Measurements from ENCODE around the gene CYP3A4. TPM values are rescaled to one million over a fixed set of nuclear protein-coding genes. Genes with fewer than 3 reads are reported as not detected.
A peak's percentile ranks its signal among the peaks of the same experiment; 100 is the strongest.

CYP3A4 gene
- total and polyA plus RNA-seq, 2 of the 13 experiments (the other 11 are each of a cell fraction or from before 2014, with no cell fraction given), result 0.11 to 0.24 TPM

DNA sequence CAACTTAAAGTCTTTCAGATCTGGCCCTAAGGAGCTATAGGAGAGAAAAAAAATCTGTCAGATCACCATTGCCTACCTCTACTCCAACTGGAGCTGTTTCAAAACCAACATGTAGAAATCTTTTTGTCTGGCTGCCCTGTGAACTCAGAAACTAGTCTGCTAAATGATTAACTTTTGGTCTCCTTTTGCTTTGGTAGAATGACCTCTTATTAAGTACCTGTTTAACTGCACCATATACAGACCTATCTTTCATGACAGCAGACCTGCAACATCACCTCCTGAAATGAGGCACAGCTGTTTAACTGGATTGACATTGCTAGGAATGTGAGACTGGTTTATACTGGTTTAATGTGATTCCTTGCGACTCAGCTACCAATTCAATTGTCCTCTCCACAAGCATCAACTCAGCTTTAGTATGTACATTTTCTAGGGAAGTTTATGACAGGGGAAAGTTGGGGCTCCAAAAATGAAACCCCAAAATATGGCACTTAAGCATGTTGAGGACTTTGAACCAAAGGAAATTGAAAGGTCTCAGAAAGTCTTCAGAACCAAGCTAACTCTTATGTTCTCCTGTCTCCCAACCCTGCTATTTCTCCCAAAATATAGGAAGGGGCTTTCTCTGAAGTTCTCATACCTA lies 45.7 kb upstream of the CYP3A4 start (continued):
- TF ChIP-seq SSRP1 (CRISPR knock-in tag; IDR thresholded peaks at IDR 0.05), result no peak
- TF ChIP-seq ZNF441 (CRISPR knock-in tag; IDR thresholded peaks at IDR 0.05; ENCODE audit: borderline replicate concordance), result no peak
- TF ChIP-seq, protein P1, sequence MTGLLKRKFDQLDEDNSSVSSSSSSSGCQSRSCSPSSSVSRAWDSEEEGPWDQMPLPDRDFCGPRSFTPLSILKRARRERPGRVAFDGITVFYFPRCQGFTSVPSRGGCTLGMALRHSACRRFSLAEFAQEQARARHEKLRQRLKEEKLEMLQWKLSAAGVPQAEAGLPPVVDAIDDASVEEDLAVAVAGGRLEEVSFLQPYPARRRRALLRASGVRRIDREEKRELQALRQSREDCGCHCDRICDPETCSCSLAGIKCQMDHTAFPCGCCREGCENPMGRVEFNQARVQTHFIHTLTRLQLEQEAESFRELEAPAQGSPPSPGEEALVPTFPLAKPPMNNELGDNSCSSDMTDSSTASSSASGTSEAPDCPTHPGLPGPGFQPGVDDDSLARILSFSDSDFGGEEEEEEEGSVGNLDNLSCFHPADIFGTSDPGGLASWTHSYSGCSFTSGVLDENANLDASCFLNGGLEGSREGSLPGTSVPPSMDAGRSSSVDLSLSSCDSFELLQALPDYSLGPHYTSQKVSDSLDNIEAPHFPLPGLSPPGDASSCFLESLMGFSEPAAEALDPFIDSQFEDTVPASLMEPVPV (CRISPR knock-in tag; IDR thresholded peaks at IDR 0.05), result no peak
- peak; percentile 25; the same call in 1 of the 2 replicates for TF ChIP-seq HNF4G (IDR thresholded peaks at IDR 0.05; ENCODE audit: borderline replicate concordance, low read depth, low read length)
- TF ChIP-seq HNF4G (CRISPR knock-in tag; IDR thresholded peaks at IDR 0.05; ENCODE audit: borderline replicate concordance, low read depth), result no peak
- TF ChIP-seq, protein P2, sequence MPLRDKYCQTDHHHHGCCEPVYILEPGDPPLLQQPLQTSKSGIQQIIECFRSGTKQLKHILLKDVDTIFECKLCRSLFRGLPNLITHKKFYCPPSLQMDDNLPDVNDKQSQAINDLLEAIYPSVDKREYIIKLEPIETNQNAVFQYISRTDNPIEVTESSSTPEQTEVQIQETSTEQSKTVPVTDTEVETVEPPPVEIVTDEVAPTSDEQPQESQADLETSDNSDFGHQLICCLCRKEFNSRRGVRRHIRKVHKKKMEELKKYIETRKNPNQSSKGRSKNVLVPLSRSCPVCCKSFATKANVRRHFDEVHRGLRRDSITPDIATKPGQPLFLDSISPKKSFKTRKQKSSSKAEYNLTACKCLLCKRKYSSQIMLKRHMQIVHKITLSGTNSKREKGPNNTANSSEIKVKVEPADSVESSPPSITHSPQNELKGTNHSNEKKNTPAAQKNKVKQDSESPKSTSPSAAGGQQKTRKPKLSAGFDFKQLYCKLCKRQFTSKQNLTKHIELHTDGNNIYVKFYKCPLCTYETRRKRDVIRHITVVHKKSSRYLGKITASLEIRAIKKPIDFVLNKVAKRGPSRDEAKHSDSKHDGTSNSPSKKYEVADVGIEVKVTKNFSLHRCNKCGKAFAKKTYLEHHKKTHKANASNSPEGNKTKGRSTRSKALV (CRISPR knock-in tag; IDR thresholded peaks at IDR 0.05), result no peak
- peak; percentile 40; the same call in 1 of the 2 replicates for TF ChIP-seq CEBPB (IDR thresholded peaks at IDR 0.05; ENCODE audit: borderline replicate concordance, low read depth, low read length)
- no peak for TF ChIP-seq MLX (CRISPR knock-in tag; IDR thresholded peaks at IDR 0.05)
- no peak for TF ChIP-seq ADNP (CRISPR knock-in tag; IDR thresholded peaks at IDR 0.05)
- no peak for TF ChIP-seq TBP (CRISPR knock-in tag; IDR thresholded peaks at IDR 0.05)
- no peak for TF ChIP-seq ZNF629 (CRISPR knock-in tag; conservative IDR thresholded peaks at IDR 0.05)
- no peak for TF ChIP-seq ZMYM4 (CRISPR knock-in tag; IDR thresholded peaks at IDR 0.05)
- no peak for TF ChIP-seq HMG20B (CRISPR knock-in tag; conservative IDR thresholded peaks at IDR 0.05)
- TF ChIP-seq MBNL3 (CRISPR knock-in tag; conservative IDR thresholded peaks at IDR 0.05), result no peak
- no peak for TF ChIP-seq ZNF639 (CRISPR knock-in tag; conservative IDR thresholded peaks at IDR 0.05)
- TF ChIP-seq, protein P3, sequence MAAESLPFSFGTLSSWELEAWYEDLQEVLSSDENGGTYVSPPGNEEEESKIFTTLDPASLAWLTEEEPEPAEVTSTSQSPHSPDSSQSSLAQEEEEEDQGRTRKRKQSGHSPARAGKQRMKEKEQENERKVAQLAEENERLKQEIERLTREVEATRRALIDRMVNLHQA (CRISPR knock-in tag; IDR thresholded peaks at IDR 0.05), result no peak
- TF ChIP-seq, protein P4, sequence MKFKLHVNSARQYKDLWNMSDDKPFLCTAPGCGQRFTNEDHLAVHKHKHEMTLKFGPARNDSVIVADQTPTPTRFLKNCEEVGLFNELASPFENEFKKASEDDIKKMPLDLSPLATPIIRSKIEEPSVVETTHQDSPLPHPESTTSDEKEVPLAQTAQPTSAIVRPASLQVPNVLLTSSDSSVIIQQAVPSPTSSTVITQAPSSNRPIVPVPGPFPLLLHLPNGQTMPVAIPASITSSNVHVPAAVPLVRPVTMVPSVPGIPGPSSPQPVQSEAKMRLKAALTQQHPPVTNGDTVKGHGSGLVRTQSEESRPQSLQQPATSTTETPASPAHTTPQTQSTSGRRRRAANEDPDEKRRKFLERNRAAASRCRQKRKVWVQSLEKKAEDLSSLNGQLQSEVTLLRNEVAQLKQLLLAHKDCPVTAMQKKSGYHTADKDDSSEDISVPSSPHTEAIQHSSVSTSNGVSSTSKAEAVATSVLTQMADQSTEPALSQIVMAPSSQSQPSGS (CRISPR knock-in tag; IDR thresholded peaks at IDR 0.05), result no peak; the same call in 1 of the 2 replicates
- no peak for TF ChIP-seq RELA (CRISPR knock-in tag; IDR thresholded peaks at IDR 0.05)
- no peak; the same call in 1 of the 2 replicates for TF ChIP-seq ARNTL (CRISPR knock-in tag; IDR thresholded peaks at IDR 0.05)
- no peak for TF ChIP-seq AHR (CRISPR knock-in tag; IDR thresholded peaks at IDR 0.05)
- TF ChIP-seq ZFX (CRISPR knock-in tag; IDR thresholded peaks at IDR 0.05; ENCODE audit: low read depth), result no peak
- TF ChIP-seq ZBTB21 (CRISPR knock-in tag; IDR thresholded peaks at IDR 0.05), result no peak
- TF ChIP-seq, protein P5, sequence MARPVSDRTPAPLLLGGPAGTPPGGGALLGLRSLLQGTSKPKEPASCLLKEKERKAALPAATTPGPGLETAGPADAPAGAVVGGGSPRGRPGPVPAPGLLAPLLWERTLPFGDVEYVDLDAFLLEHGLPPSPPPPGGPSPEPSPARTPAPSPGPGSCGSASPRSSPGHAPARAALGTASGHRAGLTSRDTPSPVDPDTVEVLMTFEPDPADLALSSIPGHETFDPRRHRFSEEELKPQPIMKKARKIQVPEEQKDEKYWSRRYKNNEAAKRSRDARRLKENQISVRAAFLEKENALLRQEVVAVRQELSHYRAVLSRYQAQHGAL (CRISPR knock-in tag; IDR thresholded peaks at IDR 0.05; ENCODE audit: not compliant biosample characterization), result no peak

Measured in HepG2 (cell line).